Measurements from ENCODE around the gene RSL1D1. TPM values are rescaled to one million over a fixed set of nuclear protein-coding genes. Genes with fewer than 3 reads are reported as not detected.

RSL1D1 gene
- total RNA-seq, result 37.2 and 41.5 TPM in 2 replicates

GRCh38 chr16:11851294-11852091 lies at the start of gene RSL1D1:
TSS of gene RSL1D1 (minus strand) at chr16:11851542. CDS start at chr16:11851512, 30 bp downstream.

GRCh38 chr16:11797166-11797956 lies 54.0 kb downstream of the RSL1D1 start, which contains the start of gene ZC3H7A:
TSS of gene ZC3H7A (minus strand) at chr16:11797258. CDS start at chr16:11782354, 14,904 bp downstream.

Other genes starting within 250 kb of the RSL1D1 start
- 13.9 and 20.2 TPM in 2 replicates for gene SNN, start 183.1 kb downstream of the RSL1D1 start, total RNA-seq
- gene TXNDC11, start 108.7 kb downstream of the RSL1D1 start, total RNA-seq, result 14.3 and 17.2 TPM in 2 replicates
- 27.9 and 35.5 TPM in 2 replicates for gene ZC3H7A, start 54.3 kb downstream of the RSL1D1 start, total RNA-seq
- 27.4 and 41.1 TPM in 2 replicates for gene GSPT1, start 64.4 kb upstream of the RSL1D1 start, total RNA-seq
- gene NPIPB2, start 90.5 kb upstream of the RSL1D1 start, total RNA-seq, result 4.6 and 6.1 TPM in 2 replicates
- not detected in 2 replicates for gene TNFRSF17, start 113.7 kb upstream of the RSL1D1 start, total RNA-seq
- gene SNX29, start 125.2 kb upstream of the RSL1D1 start, total RNA-seq, result 17.0 and 27.2 TPM in 2 replicates

Data from bronchial smooth muscle cell (primary cell).